Panc1 (cell line): ENCODE measurements around the gene FGF14.
A peak's percentile ranks its signal among the peaks of the same experiment; 100 is the strongest.

Source experiments
- POLR2AphosphoS5 ChIP-seq: IDR thresholded peaks from 2 replicates; pipeline ENCODE4 v1.6.1; 2012; ENCODE audit warnings: mild to moderate bottlenecking, low read depth, low read length, moderate library complexity
- REST ChIP-seq, 2 experiments: IDR thresholded peaks; 2 replicates each; pipeline ENCODE4 v1.6.1; 2011 to 2012; ENCODE audit warnings: low read depth in 2 of 2, control low read depth in 1 of 2, low read length in 1 of 2, mild to moderate bottlenecking in 1 of 2, moderate library complexity in 1 of 2; ENCODE audit not compliant: insufficient read depth in 1 of 2
- TCF7L2 ChIP-seq: IDR thresholded peaks from 2 replicates; pipeline ENCODE4 v1.6.1; 2011; ENCODE audit warnings: mild to moderate bottlenecking, low read depth, low read length, inconsistent platforms
- TF ChIP-seq, protein P1 (sequence below): fragments of 450-650 bp; IDR thresholded peaks from 2 replicates; pipeline ENCODE4 v1.5.1; 2017; ENCODE audit warnings: mild to moderate bottlenecking

DNA sequence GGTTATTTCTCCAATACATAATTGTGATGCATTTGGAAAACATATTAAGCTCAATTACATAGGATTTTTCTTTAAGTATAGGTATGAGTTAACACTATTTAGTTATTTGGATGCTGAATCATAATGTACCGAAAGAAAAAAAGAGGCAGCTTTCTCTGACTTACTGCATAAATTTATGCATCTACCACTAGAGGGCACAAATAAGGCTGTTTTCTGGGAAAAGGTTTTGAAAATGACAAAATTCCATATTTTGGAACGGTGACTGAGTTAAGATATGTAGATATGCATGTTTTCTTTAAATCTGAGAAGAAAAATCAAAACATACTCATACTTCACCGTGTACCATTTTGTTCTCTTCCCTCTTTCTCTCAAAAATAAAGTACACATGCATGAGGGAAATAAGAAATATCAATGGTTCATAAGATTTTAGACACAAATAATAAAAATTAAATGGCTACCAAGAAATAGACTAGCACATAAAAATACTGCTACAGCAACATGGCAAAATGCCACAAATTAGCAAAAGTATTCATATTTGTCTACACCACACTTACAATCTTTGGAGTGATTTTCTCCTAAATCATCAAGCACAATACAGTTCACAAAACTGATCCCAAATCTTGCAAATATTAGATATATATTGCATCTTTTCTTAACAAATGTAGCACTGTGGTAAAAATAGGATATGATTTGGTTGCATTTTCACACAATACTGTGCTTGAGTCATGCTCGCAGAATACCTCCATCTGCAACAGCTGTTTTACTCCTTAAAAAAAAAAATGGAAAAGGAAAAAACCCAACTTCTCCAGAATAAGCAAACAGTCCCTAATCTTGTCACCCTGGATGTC lies 260.0 kb downstream of the FGF14 start:
- TF ChIP-seq, protein P1, sequence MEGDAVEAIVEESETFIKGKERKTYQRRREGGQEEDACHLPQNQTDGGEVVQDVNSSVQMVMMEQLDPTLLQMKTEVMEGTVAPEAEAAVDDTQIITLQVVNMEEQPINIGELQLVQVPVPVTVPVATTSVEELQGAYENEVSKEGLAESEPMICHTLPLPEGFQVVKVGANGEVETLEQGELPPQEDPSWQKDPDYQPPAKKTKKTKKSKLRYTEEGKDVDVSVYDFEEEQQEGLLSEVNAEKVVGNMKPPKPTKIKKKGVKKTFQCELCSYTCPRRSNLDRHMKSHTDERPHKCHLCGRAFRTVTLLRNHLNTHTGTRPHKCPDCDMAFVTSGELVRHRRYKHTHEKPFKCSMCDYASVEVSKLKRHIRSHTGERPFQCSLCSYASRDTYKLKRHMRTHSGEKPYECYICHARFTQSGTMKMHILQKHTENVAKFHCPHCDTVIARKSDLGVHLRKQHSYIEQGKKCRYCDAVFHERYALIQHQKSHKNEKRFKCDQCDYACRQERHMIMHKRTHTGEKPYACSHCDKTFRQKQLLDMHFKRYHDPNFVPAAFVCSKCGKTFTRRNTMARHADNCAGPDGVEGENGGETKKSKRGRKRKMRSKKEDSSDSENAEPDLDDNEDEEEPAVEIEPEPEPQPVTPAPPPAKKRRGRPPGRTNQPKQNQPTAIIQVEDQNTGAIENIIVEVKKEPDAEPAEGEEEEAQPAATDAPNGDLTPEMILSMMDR: peak; percentile 48; the same call in 1 of the 2 replicates
- TF ChIP-seq REST (IDR thresholded peaks at IDR 0.05; ENCODE audit: insufficient read depth in 1 of 2, low read depth in 2 of 2, low read length in 1 of 2) (no peak), POLR2AphosphoS5 (no peak), TCF7L2 (no peak)
